Measurements from ENCODE around the gene IP6K2.

DNA sequence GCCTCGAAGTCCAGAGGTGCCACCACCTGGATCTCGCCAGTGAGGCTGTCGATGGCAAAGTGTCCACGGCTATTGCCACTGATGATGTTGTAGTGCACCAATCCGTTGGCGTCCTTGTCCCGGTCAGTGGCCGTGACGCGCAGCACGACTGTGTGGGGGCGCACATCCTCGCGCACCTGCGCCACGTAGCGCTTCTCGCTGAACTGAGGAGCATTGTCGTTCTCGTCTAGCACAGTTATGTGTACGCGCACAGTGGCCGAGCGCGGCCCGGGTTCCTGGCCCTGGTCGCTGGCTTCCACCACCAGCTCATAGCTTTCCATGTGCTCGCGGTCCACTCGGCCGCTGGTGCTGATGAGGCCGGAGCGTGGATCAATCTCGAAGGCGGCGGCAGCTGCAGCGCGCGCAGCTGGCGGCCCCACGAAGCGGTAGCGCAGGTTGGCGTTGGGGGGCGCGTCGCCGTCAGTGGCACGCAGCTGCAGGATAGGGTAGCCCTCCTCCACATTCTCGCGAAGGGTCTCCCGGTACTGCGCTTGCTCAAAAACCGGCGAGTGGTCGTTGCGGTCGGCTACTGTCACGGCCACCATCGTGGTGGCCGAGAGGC is 56.1 kb downstream of the IP6K2 start:
- TF ChIP-seq PHF8 (IDR thresholded peaks at IDR 0.05; ENCODE audit: borderline replicate concordance, low read depth), result no peak
- TF ChIP-seq, protein P1, sequence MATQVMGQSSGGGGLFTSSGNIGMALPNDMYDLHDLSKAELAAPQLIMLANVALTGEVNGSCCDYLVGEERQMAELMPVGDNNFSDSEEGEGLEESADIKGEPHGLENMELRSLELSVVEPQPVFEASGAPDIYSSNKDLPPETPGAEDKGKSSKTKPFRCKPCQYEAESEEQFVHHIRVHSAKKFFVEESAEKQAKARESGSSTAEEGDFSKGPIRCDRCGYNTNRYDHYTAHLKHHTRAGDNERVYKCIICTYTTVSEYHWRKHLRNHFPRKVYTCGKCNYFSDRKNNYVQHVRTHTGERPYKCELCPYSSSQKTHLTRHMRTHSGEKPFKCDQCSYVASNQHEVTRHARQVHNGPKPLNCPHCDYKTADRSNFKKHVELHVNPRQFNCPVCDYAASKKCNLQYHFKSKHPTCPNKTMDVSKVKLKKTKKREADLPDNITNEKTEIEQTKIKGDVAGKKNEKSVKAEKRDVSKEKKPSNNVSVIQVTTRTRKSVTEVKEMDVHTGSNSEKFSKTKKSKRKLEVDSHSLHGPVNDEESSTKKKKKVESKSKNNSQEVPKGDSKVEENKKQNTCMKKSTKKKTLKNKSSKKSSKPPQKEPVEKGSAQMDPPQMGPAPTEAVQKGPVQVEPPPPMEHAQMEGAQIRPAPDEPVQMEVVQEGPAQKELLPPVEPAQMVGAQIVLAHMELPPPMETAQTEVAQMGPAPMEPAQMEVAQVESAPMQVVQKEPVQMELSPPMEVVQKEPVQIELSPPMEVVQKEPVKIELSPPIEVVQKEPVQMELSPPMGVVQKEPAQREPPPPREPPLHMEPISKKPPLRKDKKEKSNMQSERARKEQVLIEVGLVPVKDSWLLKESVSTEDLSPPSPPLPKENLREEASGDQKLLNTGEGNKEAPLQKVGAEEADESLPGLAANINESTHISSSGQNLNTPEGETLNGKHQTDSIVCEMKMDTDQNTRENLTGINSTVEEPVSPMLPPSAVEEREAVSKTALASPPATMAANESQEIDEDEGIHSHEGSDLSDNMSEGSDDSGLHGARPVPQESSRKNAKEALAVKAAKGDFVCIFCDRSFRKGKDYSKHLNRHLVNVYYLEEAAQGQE (IDR thresholded peaks at IDR 0.05), result no peak
- TF ChIP-seq, protein P2, sequence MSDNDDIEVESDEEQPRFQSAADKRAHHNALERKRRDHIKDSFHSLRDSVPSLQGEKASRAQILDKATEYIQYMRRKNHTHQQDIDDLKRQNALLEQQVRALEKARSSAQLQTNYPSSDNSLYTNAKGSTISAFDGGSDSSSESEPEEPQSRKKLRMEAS (IDR thresholded peaks at IDR 0.05), result no peak
- TF ChIP-seq, protein P3, sequence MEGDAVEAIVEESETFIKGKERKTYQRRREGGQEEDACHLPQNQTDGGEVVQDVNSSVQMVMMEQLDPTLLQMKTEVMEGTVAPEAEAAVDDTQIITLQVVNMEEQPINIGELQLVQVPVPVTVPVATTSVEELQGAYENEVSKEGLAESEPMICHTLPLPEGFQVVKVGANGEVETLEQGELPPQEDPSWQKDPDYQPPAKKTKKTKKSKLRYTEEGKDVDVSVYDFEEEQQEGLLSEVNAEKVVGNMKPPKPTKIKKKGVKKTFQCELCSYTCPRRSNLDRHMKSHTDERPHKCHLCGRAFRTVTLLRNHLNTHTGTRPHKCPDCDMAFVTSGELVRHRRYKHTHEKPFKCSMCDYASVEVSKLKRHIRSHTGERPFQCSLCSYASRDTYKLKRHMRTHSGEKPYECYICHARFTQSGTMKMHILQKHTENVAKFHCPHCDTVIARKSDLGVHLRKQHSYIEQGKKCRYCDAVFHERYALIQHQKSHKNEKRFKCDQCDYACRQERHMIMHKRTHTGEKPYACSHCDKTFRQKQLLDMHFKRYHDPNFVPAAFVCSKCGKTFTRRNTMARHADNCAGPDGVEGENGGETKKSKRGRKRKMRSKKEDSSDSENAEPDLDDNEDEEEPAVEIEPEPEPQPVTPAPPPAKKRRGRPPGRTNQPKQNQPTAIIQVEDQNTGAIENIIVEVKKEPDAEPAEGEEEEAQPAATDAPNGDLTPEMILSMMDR (IDR thresholded peaks at IDR 0.05), result no peak
- no peak for TF ChIP-seq FOSL2 (IDR thresholded peaks at IDR 0.05)
- TF ChIP-seq FOSL2 (CRISPR knock-in tag; IDR thresholded peaks at IDR 0.05), result no peak
- TF ChIP-seq, protein P4, sequence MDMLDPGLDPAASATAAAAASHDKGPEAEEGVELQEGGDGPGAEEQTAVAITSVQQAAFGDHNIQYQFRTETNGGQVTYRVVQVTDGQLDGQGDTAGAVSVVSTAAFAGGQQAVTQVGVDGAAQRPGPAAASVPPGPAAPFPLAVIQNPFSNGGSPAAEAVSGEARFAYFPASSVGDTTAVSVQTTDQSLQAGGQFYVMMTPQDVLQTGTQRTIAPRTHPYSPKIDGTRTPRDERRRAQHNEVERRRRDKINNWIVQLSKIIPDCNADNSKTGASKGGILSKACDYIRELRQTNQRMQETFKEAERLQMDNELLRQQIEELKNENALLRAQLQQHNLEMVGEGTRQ (IDR thresholded peaks at IDR 0.05), result no peak
- TF ChIP-seq GATA3 (IDR thresholded peaks at IDR 0.05; ENCODE audit: borderline replicate concordance), result no peak
- TF ChIP-seq HEYL (CRISPR knock-in tag; IDR thresholded peaks at IDR 0.05), result no peak
- TF ChIP-seq MAZ (IDR thresholded peaks at IDR 0.05; ENCODE audit: borderline replicate concordance, low read depth, low read length), result no peak
- no peak for TF ChIP-seq JUN (IDR thresholded peaks at IDR 0.05)
- no peak for TF ChIP-seq EP300 (IDR thresholded peaks at IDR 0.05)
- no peak for TF ChIP-seq JUNB (IDR thresholded peaks at IDR 0.05)
- TF ChIP-seq RAD21 (conservative IDR thresholded peaks at IDR 0.05 in 1 of 2, IDR thresholded peaks at IDR 0.05 in 1 of 2), result no peak
